Mucosa of rectum (tissue), 2 donors: ENCODE results near the gene F8.
"Not testable (repeated sequence)": the region's sequence is repeated elsewhere in the genome, so short reads cannot be mapped to it uniquely, and the experiment has no call there.

ENCODE experiments used
- H3K27ac ChIP-seq, 2 donors: one replicate each; pipeline ENCODE4 v1.7.0; 2013; ENCODE audit warnings: inconsistent platforms in 2 of 2, low read depth in 2 of 2, low read length in 2 of 2
- H3K27me3 ChIP-seq, 2 donors: one replicate each; pipeline ENCODE4 v1.7.0; 2013; ENCODE audit warnings: low read length in 2 of 2; ENCODE audit not compliant: control insufficient read depth in 2 of 2, insufficient read depth in 2 of 2
- H3K36me3 ChIP-seq, 2 donors: one replicate each; pipeline ENCODE4 v1.7.0; 2013; ENCODE audit warnings: low read length in 2 of 2; ENCODE audit not compliant: control insufficient read depth in 2 of 2, insufficient read depth in 2 of 2
- H3K4me1 ChIP-seq, 2 donors: one replicate each; pipeline ENCODE4 v1.7.0; 2013; ENCODE audit warnings: low read length in 2 of 2, mild to moderate bottlenecking in 1 of 2; ENCODE audit not compliant: control insufficient read depth in 2 of 2, insufficient read depth in 2 of 2
- H3K4me3 ChIP-seq, 2 donors: one replicate each; pipeline ENCODE4 v1.7.0; 2013; ENCODE audit warnings: low read length in 2 of 2
- H3K9ac ChIP-seq, 2 donors: one replicate each; pipeline ENCODE4 v1.7.0; 2013; ENCODE audit warnings: low read length in 2 of 2, low read depth in 1 of 2, mild to moderate bottlenecking in 1 of 2
- H3K9me3 ChIP-seq, 2 donors: one replicate each; pipeline ENCODE4 v1.7.0; 2013; ENCODE audit warnings: low read length in 2 of 2; ENCODE audit not compliant: control insufficient read depth in 2 of 2
- donor health status: healthy.
- donor health status: Normal muscosa, but diverticular disease.

F8 gene

DNA sequence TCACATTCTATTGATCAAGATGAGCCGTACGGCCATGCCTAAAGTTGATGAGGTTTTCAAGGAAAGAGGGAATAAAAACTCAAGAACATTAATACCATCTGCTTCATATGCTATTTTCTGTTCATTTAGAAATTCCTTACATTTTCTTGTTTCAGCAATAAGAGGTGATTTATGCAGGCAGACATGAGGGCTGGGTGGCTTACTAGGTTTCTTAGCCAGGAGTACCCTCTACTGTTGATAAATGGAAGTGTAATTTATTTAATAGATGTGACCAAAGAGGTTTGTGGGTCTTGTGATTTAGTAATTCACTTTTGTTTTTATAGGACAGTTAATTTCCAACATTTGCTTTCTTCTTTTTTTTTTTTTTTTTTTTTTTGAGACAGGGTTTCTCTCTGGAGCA, 181.7 kb downstream of the F8 start:
- H3K27ac ChIP-seq, result no peak overlapping the region
- no peaks in the 10 kb centered on the region for H3K9me3 ChIP-seq
- no peaks in the 10 kb centered on the region for H3K36me3 ChIP-seq
- H3K4me3 ChIP-seq, result no peak overlapping the region
- no peak overlapping the region for H3K9ac ChIP-seq
- no peaks in the 10 kb centered on the region for H3K27me3 ChIP-seq
- H3K4me1 ChIP-seq, result no peaks in the 10 kb centered on the region

DNA sequence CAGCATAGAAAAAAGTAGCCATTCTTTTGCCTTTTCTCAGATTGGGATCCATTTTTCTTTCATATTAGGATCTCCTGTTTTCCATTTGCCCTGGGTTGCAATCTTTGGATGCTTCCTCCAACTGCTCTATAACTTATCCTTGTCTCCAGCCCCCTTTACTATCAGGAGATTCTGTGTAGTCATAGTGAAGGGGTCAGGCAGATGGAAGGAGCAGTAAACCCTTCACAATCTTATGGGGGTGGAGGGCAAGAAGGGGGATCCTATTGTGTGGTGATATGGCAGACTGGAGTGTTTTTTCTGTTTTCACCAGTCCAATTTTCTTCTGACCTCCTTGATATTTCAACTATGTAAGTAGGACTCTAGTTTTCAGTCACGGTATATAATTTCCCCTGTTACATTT, 186.4 kb downstream of the F8 start:
- no peak overlapping the region for H3K27ac ChIP-seq
- no peaks in the 10 kb centered on the region for H3K4me1 ChIP-seq
- no peak overlapping the region for H3K4me3 ChIP-seq
- H3K9ac ChIP-seq, result no peak overlapping the region
- H3K36me3 ChIP-seq, result no peaks in the 10 kb centered on the region
- H3K9me3 ChIP-seq, result no peaks in the 10 kb centered on the region
- no peaks in the 10 kb centered on the region for H3K27me3 ChIP-seq

DNA sequence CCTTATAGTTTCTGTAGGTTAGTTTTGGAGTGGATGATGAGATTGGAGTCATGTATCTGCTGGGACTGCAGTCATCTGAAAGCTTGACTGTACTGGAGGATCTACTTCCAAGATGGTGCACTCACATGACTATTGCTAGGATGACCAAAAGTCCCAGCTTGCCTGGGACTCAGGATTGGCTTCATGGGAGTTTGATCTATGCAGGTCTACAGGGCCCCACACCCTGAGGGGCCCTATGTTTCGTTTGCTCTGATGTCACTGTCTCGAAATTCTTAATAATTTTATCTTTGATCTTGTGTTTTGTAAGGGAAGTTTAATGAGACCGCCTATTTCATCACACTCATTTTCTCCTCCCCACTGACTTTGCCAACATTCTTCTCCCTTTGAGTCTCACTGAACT, 188.0 kb downstream of the F8 start, which contains the start of gene SMIM9:
Gene SMIM9, minus strand, starts transcription at position 101 of the 400 bp plus-strand sequence. CDS start 3,806 bp downstream, outside the sequence.
- Histone ChIP-seq H3K27ac (no peak within 1 kb of the TSS), H3K4me1 (no peaks in the 10 kb centered on the region), H3K4me3 (no peak within 1 kb of the TSS), H3K27me3 (no peaks in the 10 kb centered on the region), H3K36me3 (no peaks in the 10 kb centered on the region), H3K9me3 (no peaks in the 10 kb centered on the region), H3K9ac (no peak within 1 kb of the TSS)

DNA sequence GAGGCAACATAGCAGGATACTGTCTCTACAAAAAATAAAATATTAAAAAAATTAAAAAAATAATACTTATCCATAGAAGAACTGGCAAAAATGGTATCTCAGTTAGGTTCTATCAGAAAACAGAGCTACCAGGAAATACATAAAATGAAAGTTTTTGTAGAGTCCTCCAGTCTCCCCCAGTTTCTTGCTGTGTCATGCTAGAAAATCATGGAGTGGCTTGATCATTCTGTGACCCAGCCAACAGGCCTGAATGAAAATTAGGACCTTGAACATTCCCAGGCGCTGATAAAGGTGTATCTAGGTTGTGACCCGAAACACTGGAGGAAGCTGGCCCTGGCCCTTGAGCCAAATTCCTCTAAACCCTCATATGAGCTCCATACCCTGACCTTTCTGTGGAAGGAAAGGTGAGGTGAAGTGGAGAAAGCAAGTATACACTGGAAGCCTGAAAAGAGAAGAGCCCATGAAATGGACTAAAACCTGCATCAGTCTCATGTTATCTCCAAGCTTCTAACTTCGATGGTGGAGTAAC, 188.7 kb downstream of the F8 start:
- Histone ChIP-seq H3K36me3 (no peaks in the 10 kb centered on the region), H3K9me3 (no peaks in the 10 kb centered on the region), H3K4me3 (no peak overlapping the region), H3K27ac (no peak overlapping the region), H3K27me3 (no peaks in the 10 kb centered on the region), H3K4me1 (no peaks in the 10 kb centered on the region), H3K9ac (no peak overlapping the region)

DNA sequence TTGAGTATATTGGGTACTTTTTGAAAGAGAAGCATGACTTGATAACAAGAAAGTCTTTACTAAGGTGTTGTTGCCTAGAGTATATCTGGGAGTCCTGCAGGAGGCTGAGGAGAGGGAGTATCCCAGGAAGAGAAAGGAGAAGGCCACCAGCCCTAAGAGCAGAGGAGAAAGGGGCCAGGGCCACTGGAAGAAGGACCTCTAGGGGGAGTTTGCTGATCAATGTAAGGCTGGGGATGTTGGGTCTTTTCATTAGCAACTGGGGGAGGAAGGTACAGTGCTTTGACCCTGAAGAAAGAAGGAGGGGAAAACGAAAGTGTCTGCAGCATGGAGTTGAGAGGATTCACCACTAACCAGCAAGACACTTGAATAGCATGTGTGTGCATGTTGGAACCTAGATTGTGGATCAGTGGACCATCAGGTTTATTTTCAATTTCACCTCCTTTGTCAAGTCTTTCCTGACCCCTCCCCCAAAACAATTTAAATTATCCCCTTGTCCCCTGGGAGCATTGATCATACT, 192.5 kb downstream of the F8 start:
- no peaks in the 10 kb centered on the region for H3K36me3 ChIP-seq
- H3K27me3 ChIP-seq, result no peaks in the 10 kb centered on the region
- no peak overlapping the region for H3K4me3 ChIP-seq
- H3K4me1 ChIP-seq, result peaks cover 2 to 6% of the 10 kb centered on the region in 2 donors
- H3K27ac ChIP-seq, result no peak overlapping the region
- H3K9ac ChIP-seq, result no peak overlapping the region
- H3K9me3 ChIP-seq, result no peaks in the 10 kb centered on the region

DNA sequence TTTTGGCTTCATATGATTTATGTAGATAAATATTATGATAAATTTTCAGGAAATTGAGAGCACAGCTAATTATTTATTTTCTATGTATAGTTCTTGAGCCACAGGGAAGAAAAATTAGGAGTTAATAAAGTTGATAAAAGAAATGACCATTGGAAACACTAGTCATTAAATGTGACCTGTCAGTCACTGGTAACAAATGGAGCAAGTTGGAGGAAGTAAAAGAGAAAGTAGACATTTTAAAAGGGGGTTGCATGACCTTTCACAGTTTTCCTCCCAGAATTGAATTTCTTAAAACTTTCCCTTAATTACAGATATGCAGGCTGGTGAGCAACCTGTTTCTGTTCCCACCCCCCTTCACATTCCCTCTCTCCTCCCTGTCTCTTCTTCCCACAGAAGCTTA, 193.4 kb downstream of the F8 start:
- no peak overlapping the region for H3K27ac ChIP-seq
- H3K27me3 ChIP-seq, result no peaks in the 10 kb centered on the region
- peaks cover 2 to 6% of the 10 kb centered on the region in 2 donors for H3K4me1 ChIP-seq
- no peaks in the 10 kb centered on the region for H3K9me3 ChIP-seq
- no peaks in the 10 kb centered on the region for H3K36me3 ChIP-seq
- H3K4me3 ChIP-seq, result no peak overlapping the region
- H3K9ac ChIP-seq, result no peak overlapping the region

DNA sequence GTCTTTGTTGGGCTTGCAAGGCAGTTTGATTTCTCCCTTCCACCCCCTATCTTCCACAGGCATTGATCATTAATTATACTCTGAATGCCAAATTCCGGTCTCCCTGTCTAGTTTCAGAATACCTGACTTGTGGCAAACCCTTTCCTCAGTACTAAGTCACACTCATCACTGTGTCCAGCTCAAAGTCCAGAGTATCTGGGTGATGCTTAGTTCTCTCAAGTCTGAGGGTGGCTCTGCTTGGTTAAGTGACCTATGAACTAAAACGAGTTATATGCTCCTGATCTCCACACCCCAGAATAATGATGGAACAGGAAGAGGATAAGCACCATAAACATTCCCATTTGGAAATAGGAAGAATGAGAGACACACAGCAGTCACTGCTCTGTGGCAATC, 194.5 kb downstream of the F8 start:
- H3K36me3 ChIP-seq, result no peaks in the 10 kb centered on the region
- H3K4me1 ChIP-seq, result peaks cover 2 to 6% of the 10 kb centered on the region in 2 donors
- no peaks in the 10 kb centered on the region for H3K27me3 ChIP-seq
- no peak overlapping the region for H3K4me3 ChIP-seq
- H3K9ac ChIP-seq, result no peak overlapping the region
- H3K27ac ChIP-seq, result peak overlapping the region; percentile 36 to 44
- no peaks in the 10 kb centered on the region for H3K9me3 ChIP-seq

DNA sequence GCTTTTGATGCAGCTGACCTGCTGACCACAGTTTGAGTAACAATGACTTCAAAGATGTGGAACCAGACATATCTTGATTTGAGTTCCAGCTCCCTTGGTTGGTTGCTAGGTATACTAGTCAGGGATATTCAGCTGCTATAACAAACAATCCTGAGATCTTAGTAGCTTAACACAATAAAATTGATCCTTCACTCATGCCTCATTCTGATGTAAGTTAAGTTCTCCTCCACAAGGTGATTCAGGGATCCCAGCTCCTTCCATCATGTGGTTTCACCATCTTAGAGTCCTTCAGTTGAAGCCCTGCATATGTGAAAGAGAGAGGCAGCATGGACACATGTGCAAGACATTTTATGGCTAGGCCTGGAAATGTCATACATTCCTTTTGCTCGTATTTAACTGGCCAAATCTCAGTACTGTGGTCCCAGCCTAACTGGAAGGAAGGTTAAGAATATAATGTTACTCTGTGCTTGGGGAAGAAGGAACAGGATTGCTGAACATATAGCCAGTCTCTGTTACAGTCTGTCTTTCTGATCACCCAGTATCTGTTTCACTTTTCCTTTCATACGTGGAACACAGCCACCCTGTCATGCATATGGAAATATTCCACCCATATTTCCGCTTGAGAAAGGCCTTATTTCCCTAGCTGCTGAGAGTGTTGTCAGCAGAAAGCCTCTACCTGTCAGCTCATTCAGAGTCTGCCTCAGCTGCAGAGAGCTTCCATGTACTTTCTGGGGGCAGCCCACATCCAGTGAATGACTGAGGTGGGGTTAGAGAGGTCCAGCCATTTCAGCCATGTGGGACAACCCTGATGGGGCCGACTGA, 195.1 kb downstream of the F8 start:
- H3K27ac ChIP-seq, result peak overlapping the region; percentile 44 to 46

DNA sequence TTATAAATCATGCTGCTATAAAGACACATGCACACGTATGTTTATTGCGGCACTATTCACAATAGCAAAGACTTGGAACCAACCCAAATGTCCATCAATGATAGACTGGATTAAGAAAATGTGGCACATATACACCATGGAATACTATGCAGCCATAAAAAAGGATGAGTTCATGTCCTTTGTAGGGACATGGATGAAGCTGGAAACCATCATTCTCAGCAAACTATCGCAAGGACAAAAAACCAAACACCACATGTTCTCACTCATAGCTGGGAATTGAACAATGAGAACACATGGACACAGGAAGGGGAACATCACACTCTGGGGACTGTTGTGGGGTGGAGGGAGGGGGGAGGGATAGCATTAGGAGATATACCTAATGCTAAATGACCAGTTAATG, 196.9 kb downstream of the F8 start:
- not testable (repeated sequence) for H3K27me3 ChIP-seq, H3K9ac ChIP-seq, H3K4me1 ChIP-seq, H3K4me3 ChIP-seq, H3K36me3 ChIP-seq, H3K9me3 ChIP-seq, H3K27ac ChIP-seq

More for the DNA sequence above, 195.1 kb downstream of the F8 start:
- Histone ChIP-seq H3K4me3 (peak overlapping the region in 1 of 2 donors; percentile 56), H3K36me3 (no peaks in the 10 kb centered on the region), H3K27me3 (no peaks in the 10 kb centered on the region), H3K4me1 (peaks cover 2 to 6% of the 10 kb centered on the region in 2 donors), H3K9ac (no peak overlapping the region), H3K9me3 (no peaks in the 10 kb centered on the region)

DNA sequence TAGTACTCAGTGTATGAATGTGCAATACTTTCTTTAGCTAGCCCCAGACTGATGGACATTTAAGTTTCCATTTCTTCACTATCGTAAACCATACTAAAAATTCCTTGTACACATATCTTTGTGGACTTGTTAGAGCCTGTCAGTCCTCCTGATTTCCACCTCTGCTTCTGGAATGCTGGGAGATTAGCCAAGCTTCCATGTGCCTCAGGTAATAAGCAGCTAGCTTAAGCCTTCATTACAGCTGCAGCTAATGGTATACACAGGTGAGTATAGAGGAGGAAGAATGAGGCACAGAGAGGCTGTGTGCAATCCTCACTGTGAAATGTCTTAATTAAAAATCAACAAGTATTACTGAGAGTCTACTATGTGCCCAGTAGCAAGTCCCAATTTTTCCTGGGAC, 197.9 kb downstream of the F8 start:
- Histone ChIP-seq H3K36me3 (no peaks in the 10 kb centered on the region), H3K9me3 (no peaks in the 10 kb centered on the region), H3K4me1 (peaks cover 2 to 6% of the 10 kb centered on the region in 2 donors), H3K27ac (no peak overlapping the region), H3K27me3 (no peaks in the 10 kb centered on the region), H3K9ac (no peak overlapping the region), H3K4me3 (no peak overlapping the region)
